HG03196 (cell line): ENCODE measurements around the gene MBP.

Source experiments
- ATAC-seq: cut with Tn5 transposase; IDR thresholded peaks from one replicate; pipeline ENCODE4 v1.9.1; 2021; ENCODE audit not compliant: unreplicated experiment

The MBP gene

DNA sequence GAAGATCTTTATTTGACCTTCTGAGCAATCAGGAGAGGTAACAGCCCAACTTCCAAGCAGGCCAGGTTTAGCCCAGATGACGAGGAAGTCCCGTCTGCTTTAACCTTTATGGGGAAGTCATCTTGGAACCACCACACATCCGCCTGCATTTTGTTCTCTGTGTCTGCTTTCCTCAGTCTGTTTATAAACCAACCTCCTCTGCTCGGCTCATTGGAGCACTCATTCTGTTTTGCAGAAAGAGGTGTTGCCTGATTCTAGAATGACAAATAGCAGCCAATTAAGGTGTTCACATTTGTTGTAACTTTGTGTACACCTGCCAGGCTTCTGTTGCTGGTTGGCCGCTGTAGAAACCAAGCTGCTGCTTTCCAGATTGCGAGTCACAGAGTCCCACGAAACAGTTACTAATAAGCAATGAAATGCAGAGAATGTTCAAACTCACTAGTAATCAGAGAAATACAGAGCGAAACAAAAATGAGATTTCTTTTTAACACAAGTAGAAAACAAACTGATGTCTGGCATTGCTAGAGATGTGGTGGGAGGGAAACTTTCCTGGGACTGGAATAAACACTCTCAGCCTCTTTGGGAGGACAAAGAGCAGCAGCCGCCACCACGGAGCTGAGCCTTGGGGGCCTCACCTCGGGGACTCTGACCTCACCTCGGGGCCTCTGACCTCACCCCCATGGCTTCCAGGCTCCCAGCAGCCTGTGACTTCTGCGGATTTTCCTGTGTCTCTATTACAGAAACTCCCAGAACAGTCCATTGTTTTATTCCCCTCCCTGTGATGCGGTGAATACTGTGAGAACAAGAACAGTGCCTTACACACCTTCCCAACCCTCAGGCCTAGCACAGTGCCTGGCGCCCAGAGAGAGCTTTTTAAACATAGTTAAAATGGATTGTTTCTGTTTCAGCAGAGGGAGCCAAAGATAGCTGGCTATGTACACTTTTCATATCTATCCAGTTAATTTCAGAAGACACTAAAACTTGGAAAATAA, 64.0 kb downstream of the MBP start:
- ATAC-seq = no peak

GRCh38 chr18:77067291-77068061, 65.1 kb downstream of the MBP start:
- ATAC-seq = peak; percentile 25

DNA sequence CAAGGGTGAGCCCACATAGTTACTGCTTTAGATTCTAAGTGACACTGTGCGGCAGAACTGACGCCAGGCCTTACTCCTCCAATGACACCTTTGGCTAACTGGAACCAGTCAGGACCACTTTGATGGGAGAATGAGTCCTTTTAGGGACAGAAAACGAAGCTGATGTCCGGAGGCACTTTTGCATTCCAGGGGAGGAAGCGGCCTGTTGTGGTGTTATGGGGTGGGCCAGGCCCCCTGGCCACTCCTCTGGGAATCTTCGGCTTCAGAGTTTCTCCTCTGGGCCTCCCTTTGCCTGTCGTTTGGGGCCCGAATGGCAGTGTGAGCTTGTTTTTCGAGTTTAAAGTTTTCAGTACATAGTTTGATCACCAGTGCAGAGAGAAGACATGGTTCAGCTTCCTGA, 65.9 kb downstream of the MBP start:
- ATAC-seq = no peak

GRCh38 chr18:77066101-77066500, 66.5 kb downstream of the MBP start:
- no peak for ATAC-seq

DNA sequence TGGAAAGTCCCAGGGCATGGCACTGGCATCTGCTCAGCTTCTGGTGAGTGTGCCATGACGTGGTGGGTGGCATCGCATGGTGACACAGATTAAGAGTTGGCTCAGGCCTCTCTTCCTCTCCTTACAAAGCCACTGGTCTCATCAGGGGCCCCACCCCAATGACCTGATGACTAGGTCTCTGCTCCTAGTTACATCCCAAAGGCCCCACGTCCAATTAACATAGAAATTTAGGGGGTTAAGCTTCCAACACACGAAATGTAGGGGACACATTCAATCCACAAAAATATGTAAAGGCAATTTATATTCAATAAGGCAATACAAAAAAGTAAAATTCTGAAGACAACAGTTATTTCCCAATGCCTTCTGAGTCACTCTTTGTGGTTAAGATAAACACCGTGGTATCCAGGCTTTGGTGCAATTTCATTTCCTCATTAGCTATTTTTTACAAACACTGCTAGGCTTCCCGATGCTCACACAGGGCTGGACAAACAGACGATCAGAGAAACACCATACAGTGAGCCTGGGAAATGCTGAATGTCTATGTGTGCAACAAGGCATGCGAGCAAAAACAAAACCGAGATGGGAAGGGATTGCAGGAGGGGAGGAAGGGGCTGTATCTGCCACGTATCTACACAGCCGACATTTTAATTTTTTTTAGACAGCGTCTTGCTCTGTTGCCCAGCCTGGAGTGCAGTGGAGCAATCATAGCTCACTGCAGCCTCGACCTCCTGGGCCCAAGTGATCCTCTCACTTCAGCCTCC, 67.2 kb downstream of the MBP start:
- peak; percentile 32 for ATAC-seq

GRCh38 chr18:77063260-77063659, 69.3 kb downstream of the MBP start:
- peak; percentile 38 for ATAC-seq

DNA sequence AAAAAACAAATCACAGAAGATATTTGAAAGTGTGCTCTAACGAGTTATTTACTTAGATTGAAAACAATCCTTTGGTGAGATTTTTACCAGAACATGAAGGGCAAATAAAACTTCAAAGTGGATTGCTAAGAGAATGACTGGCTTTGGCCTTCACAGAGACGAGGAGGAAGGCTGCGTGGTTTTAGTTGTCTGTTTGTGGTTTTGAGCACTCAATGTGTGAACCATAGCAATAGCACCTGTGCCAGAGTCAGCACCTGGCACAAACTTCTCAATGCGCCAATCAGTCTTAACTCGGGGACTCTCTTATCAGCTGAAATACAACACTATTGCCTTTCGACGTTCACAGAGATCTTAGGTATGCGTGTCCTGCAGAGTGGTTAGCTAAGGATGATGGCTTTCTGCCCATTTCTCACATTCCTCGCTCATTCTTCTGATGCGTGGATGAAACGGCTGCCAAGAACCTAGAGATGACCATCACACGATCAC, 70.0 kb downstream of the MBP start:
- peak; percentile 51 for ATAC-seq

DNA sequence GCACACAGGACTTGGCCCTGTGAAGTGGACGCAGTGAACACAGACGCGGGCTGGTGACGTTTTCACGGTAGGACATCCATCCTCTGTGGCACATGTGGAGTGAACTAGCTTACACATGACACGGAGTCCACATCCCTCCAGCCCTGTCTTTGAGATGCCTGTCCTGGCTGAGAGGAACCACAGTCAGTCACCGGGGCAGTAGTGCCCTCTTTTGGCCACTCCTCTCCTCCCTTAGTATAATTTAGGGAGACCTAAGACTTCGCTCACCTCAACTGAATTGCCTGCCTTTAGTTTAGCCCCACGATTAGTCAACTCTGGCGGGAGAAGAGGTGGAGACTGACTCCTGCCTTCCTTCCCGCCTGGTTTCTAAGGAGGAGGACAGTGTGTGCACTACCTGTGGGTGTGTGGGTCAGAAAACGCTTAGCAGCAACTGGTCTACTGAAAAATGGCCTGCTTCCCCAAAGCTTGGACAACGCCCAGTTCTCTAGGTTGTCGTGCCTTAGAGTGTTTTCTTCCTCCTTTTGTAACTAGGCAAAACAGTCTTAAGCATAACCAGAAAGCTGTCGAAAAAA, 70.6 kb downstream of the MBP start:
- ATAC-seq = peak; percentile 22

- ATAC-seq = no peak
These were observed 71.2 kb downstream of the MBP start for GRCh38 chr18:77061281-77061945.

DNA sequence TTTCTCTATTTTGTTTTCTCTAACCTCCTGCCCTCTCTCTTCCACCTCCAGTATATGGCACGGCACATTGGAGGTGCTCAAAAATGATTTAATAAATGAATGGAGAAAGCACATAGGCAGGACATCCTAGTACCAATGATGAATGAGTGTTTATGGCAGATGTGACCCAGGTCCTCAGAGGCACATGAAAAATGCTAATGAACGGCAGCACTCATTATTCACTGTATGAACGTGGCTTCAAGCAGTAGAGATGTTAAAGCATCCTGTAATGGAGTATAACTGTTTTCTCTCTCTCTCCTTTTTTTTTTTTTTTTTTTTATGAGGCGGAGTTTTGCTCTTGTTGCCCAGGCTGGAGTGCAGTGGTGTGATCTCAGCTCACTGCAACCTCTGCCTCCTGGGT, 72.4 kb downstream of the MBP start:
- no peak for ATAC-seq

DNA sequence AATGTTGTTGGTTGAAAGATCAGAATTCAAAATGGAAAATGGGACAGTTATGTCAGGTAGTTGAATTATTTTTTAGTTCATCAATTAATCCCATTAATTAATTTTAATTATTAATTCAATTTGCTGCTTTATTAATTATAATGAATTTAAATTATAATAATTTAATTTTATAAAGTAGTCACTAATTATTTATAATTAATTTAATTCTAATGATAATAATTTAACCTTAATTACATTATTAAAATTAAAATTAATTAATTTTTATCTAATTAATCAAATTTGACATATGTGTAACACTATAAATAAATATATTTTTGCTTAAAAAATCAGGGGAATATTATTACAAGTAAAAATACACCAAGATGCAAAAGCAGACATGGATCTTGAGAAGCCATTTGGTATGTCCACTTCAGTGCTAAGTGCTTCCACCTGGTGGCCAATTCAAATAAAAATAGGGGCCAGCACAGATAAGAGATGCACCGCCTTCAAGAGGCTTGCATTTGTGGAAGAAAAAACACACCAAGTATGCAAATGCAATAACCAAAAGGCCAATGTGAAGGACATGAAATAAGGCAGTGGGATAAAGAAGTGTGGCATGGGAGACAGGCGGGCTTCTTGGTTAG, 73.2 kb downstream of the MBP start:
- ATAC-seq = no peak

DNA sequence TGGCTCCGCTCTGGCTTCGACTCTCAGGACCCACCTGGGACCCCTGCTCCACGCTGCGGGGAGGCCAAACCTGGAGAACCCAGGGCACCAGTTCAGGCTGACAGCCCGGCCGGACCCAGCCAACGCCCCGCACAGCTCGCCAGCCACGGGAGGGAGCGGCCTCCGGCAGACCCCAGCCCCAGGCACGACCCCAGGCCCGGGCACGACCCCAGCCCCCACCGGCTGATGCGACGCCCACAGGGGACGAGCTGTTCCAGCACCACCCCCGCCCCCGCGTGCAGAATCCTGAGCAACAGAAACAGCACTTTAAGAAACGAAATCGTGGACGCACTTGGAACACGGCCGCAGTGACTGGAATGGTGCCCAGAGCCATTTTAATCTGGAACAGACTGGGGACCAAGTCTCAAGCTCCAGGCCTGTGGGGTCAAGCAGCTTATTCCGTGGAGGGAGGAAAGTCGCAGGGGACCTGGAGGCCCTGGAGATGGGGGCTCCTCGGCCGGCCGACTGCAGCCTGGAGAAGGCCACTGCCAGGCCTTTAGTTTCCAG, 74.2 kb downstream of the MBP start:
- ATAC-seq = no peak

DNA sequence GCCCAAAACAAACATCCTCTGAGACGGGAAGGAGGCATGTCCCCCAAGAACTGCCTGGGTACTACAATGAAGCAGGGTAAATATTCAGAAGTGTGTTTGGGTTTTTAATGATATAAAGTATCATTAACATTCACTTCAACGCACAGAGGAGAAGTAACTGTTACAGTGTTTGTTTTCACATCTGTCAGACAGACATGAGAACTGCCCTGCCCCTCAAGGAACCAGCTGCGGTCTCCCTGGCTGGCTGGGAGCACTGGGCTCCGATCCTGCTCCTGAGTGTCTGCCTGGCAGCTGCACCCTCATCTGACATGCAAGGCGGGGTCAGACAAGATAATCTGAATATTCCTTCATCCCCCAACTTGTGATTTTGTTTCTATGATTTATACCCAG, 75.6 kb downstream of the MBP start:
- no peak for ATAC-seq

DNA sequence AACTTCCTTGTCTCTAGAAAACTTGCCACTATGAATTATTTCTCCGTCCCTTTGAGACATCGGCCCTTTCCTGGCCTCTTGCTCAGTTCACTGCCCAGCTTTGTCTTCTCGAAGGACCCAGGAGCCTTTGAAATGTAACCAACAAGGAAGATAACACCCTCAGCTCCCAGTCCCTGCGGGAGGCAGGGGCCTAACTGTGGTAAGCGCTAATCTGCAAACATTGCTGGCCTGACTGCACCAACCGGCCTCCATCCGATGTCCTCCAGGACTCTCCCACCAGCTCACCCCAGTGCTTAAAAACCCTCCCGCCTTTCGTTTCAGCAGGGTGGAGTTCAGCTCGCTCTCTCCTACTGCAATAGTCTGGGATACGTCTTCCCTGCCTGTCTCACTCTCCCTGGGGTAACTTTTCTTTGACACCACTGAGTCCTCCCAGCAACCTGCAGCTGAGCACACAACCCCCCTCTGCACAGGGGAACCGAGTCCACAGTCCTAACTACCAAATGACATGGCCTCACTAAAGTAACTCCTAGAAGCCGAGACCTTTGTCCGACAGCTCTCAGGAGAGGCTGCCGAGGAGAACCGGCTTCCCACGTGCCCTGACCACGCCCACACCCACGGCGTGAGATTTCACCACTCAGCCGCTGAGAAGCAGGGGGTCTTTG, 76.1 kb downstream of the MBP start:
- no peak for ATAC-seq

DNA sequence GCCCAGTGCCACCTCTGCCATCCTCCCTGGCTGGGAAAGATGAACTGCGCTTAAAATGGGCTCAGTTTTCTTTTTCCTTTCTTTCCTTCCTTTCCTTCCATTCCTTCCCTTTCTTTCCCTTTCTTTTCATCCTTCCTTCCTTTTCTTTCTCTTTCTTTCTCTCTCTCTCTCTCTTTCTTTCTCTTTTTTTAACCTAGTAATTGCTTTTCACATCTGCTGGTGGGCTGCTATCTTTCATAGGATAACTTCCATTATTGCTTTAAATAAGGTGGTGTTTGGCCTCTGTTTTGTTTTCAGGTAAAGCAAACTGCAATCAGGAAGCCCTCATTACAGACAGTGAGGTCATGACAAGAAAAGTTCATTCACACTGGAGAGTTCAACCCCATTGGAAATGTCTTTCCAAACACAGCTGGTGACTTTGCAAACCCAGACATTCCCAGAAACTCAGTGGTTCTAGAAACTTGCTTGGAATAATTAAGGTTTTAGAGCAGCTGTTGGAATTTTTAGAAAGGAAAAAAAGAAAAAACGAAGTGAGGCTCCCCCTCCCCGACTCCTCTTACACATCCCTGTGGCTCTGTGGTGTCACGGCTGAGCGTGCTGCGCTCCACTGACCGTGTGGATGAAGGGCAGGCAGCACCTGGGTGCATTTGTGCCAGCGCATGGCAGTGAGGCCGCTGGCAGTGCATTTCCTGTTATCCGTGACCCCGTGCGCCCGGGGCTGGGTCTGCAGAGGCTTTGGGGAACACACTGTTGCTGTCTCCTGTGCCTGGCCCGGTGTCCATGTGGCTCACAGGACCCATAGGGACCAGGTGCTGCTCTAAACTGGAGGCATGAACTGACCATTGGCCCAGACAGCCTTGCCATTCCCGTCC, 76.9 kb downstream of the MBP start:
- ATAC-seq = peak; percentile 19

- peak; percentile 80 for ATAC-seq
These were observed 77.8 kb downstream of the MBP start for GRCh38 chr18:77054606-77055428.

GRCh38 chr18:77054288-77054605, 78.3 kb downstream of the MBP start:
- peak; percentile 7 for ATAC-seq
